GM20431 (cell line): ENCODE results near the gene MYO5B.
"Not testable (repeated sequence)": the region's sequence is repeated elsewhere in the genome, so short reads cannot be mapped to it uniquely, and the experiment has no call there.

Source experiments
- in situ Hi-C: fragments of 300-500 bp; cut with MseI, MboI; formaldehyde crosslinking; loops from one replicate; pipeline ENCODE4 v1.15.0; 2020; ENCODE audit warnings: low sequenced_read_pairs; ENCODE audit not compliant: unreplicated experiment

Gene MYO5B

GRCh38 chr18:49904871-49905555 lies 289.9 kb downstream of the MYO5B start:
- in situ Hi-C loops: no loop called here

- in situ Hi-C loops: no loop called here
Measured at GRCh38 chr18:49901862-49902340, 293.0 kb downstream of the MYO5B start.

GRCh38 chr18:49899657-49900330 lies 295.2 kb downstream of the MYO5B start:
- in situ Hi-C loops: no loop called here

- in situ Hi-C loops: no loop called here
Measured at GRCh38 chr18:49898421-49898820, 296.5 kb downstream of the MYO5B start.

GRCh38 chr18:49894517-49895226 lies 300.3 kb downstream of the MYO5B start:
- in situ Hi-C loops: no loop called here

GRCh38 chr18:49893036-49893435 lies 301.9 kb downstream of the MYO5B start:
- in situ Hi-C loops: no loop called here

- in situ Hi-C loops: no loop called here
Measured at GRCh38 chr18:49892148-49892924, 302.6 kb downstream of the MYO5B start.

GRCh38 chr18:49890041-49890440 lies 304.9 kb downstream of the MYO5B start:
- in situ Hi-C loops: no loop called here

- in situ Hi-C loops: not testable (repeated sequence)
Measured at GRCh38 chr18:49889552-49889951, 305.4 kb downstream of the MYO5B start.

- in situ Hi-C loops: no loop called here
Measured at GRCh38 chr18:49886891-49887764, 307.8 kb downstream of the MYO5B start.

GRCh38 chr18:49884959-49885358 lies 310.0 kb downstream of the MYO5B start:
- in situ Hi-C loops: no loop called here

GRCh38 chr18:49884465-49884864 lies 310.5 kb downstream of the MYO5B start:
- in situ Hi-C loops: no loop called here

- in situ Hi-C loops: no loop called here
Measured at GRCh38 chr18:49880661-49881060, 314.3 kb downstream of the MYO5B start.

- in situ Hi-C loops: no loop called here
Measured at GRCh38 chr18:49879271-49879580, 315.7 kb downstream of the MYO5B start.

- in situ Hi-C loops: no loop called here
Measured at GRCh38 chr18:49878567-49879270, 316.2 kb downstream of the MYO5B start.

GRCh38 chr18:49878015-49878414 lies 316.9 kb downstream of the MYO5B start:
- in situ Hi-C loops: no loop called here

- in situ Hi-C loops: no loop called here
Measured at GRCh38 chr18:49876536-49876935, 318.4 kb downstream of the MYO5B start.

GRCh38 chr18:49875783-49876182 lies 319.2 kb downstream of the MYO5B start:
- in situ Hi-C loops: no loop called here

- in situ Hi-C loops: no loop called here
Measured at GRCh38 chr18:49875155-49875554, 319.8 kb downstream of the MYO5B start.
